T47D (cell line): Measurements from ENCODE around the gene DUSP1.

Experiments used
- DNase-seq, 2 experiments: peaks; one replicate each; pipeline versions ENCODE4 v3.0.0 to v3.0.0-alpha.2; 2011 to 2012; ENCODE audit warnings: low read depth in 1 of 2, low spot score in 1 of 2
- JUND ChIP-seq: IDR thresholded peaks from 2 replicates; pipeline ENCODE4 v1.6.1; 2012; ENCODE audit warnings: low read depth
- in situ Hi-C: cut with HindIII; loops from 2 replicates; pipeline ENCODE4 v1.10.0; 2016; ENCODE audit warnings: low sequenced_read_pairs, low pct_unique_long_range_greater_than_20kb

Gene DUSP1

GRCh38 chr5:172782169-172783039 lies 11.4 kb upstream of the DUSP1 start:
- peak in 1 of 2 experiments; percentile 42 for DNase-seq
- in situ Hi-C loops = no loop called here

GRCh38 chr5:172779691-172780341 lies 8.8 kb upstream of the DUSP1 start:
- DNase-seq = no peak
- in situ Hi-C loops = no loop called here

More at GRCh38 chr5:172782169-172783039, 11.4 kb upstream of the DUSP1 start:
- no peak for TF ChIP-seq JUND

GRCh38 chr5:172777881-172778814 lies 7.2 kb upstream of the DUSP1 start:
- TF ChIP-seq JUND = no peak
- in situ Hi-C loops = no loop called here

More at GRCh38 chr5:172779691-172780341, 8.8 kb upstream of the DUSP1 start:
- no peak for TF ChIP-seq JUND

GRCh38 chr5:172776235-172776594 lies 5.2 kb upstream of the DUSP1 start:
- no peak for TF ChIP-seq JUND
- no peak for DNase-seq
- in situ Hi-C loops = no loop called here

More at GRCh38 chr5:172777881-172778814, 7.2 kb upstream of the DUSP1 start:
- no peak for DNase-seq

GRCh38 chr5:172775326-172776234 lies 4.6 kb upstream of the DUSP1 start:
- in situ Hi-C loops = no loop called here
- DNase-seq = peak in 1 of 2 experiments; percentile 51
- no peak for TF ChIP-seq JUND

GRCh38 chr5:172774561-172775315 lies 3.7 kb upstream of the DUSP1 start:
- in situ Hi-C loops = no loop called here
- no peak for DNase-seq
- TF ChIP-seq JUND = no peak

- in situ Hi-C loops = no loop called here
- no peak for TF ChIP-seq JUND
- DNase-seq = no peak
Observed at GRCh38 chr5:172773481-172774469, 2.8 kb upstream of the DUSP1 start.

GRCh38 chr5:172772112-172772906 lies 1.3 kb upstream of the DUSP1 start:
- TF ChIP-seq JUND = no peak
- in situ Hi-C loops = no loop called here
- peak; percentile 71 to 88 for DNase-seq

- in situ Hi-C loops = no loop called here
- DNase-seq = peak in 1 of 2 experiments; percentile 44
- TF ChIP-seq JUND = no peak
Observed at GRCh38 chr5:172771439-172772111, 580 bp upstream of the DUSP1 start.
